Omental fat pad (tissue), 4 donors: ENCODE measurements around the gene PTPRC. TPM values are rescaled to one million over a fixed set of nuclear protein-coding genes. Genes with fewer than 3 reads are reported as not detected.

Experiments used
- ATAC-seq: fragments of 150-250 bp; one replicate; pipeline ENCODE4 v1.9.1; 2016; ENCODE audit warnings: mild to moderate bottlenecking, moderate library complexity; ENCODE audit not compliant: low FRiP score
- DNase-seq: peaks from one replicate; pipeline ENCODE4 v3.0.0-alpha.2; 2019; ENCODE audit warnings: low spot score
- total RNA-seq, 4 donors: library from RNA; depleted of rRNA; stranded (reverse); fragments of >200 nt; gene quantifications; one replicate each; pipeline ENCODE4 v1.1.0, GENCODE V29; 2016
- TF ChIP-seq, protein P1 (sequence below), 3 donors: fragments of 450-650 bp; IDR thresholded peaks; one replicate each; pipeline ENCODE4 v1.5.1; 2016 to 2017; ENCODE audit warnings: antibody characterized with exemption in 3 of 3, mild to moderate bottlenecking in 3 of 3, moderate library complexity in 2 of 3

The PTPRC gene
- total RNA-seq, 4 donors from 2014 or later = 36.5 to 127 (median 67.1) TPM

DNA sequence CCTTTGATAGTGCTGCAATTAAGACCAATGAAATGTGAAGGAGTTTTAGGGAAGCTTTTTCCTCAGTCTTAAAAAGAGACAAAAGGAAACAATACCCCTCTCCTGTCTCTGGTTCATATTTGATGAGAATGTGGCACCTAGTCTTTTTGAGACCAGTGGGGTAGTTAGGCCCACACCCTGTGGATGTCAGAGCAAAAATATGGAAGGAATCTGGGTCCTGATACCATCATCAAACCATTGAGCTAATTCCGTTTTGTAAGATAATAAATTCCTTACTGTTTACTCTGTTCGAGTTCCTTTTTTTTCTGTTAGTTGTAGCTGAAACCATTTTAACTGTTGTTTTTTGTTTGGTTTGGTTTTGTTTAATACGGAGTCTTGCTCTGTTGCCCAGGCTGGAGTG lies 33.3 kb downstream of the PTPRC start:
- TF ChIP-seq, protein P1, sequence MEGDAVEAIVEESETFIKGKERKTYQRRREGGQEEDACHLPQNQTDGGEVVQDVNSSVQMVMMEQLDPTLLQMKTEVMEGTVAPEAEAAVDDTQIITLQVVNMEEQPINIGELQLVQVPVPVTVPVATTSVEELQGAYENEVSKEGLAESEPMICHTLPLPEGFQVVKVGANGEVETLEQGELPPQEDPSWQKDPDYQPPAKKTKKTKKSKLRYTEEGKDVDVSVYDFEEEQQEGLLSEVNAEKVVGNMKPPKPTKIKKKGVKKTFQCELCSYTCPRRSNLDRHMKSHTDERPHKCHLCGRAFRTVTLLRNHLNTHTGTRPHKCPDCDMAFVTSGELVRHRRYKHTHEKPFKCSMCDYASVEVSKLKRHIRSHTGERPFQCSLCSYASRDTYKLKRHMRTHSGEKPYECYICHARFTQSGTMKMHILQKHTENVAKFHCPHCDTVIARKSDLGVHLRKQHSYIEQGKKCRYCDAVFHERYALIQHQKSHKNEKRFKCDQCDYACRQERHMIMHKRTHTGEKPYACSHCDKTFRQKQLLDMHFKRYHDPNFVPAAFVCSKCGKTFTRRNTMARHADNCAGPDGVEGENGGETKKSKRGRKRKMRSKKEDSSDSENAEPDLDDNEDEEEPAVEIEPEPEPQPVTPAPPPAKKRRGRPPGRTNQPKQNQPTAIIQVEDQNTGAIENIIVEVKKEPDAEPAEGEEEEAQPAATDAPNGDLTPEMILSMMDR (IDR thresholded peaks at IDR 0.05) = no peak
- no peak for DNase-seq
- no peak for ATAC-seq

DNA sequence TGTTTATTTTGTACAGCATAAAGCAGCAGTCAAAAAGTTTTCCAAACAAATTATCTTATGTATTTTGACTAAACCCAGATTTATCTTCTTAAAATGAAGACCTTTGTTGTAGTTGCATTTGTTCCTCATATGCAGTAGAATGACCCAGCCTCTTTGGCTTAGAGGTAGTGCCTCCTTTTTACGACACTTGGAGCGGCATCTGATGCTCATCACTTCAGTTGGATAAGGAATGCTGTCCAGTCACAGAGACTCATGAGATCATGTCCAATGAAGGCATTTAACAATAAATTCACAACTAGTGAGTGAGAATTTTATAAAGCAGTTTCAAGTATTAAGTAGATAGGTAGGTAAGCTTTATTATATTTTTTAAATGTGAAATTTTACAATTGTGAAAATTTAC lies 35.2 kb downstream of the PTPRC start:
- TF ChIP-seq, protein P1 (IDR thresholded peaks at IDR 0.05) = no peak
- DNase-seq = no peak
- no peak for ATAC-seq

DNA sequence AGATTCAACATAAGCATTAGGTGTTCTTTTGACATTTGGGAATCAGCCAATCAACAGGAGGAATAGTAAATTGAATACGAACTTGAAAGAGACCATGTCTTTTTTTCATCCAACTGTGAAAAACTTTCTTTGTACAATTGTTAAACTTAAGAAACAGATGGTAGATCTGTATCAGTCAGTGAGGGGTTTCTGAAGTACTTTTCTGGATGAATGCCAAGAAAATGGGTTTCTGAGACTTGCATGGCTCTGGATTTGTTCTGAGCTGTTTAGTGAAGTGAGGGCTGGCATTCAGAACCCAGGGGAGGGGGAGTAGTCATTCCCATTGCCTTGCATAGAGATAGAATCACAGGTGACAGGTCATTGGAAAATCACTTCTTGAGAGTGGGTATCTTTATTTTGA lies 37.4 kb downstream of the PTPRC start:
- DNase-seq (no peak), ATAC-seq (no peak)
- TF ChIP-seq, protein P1 (IDR thresholded peaks at IDR 0.05) = no peak

DNA sequence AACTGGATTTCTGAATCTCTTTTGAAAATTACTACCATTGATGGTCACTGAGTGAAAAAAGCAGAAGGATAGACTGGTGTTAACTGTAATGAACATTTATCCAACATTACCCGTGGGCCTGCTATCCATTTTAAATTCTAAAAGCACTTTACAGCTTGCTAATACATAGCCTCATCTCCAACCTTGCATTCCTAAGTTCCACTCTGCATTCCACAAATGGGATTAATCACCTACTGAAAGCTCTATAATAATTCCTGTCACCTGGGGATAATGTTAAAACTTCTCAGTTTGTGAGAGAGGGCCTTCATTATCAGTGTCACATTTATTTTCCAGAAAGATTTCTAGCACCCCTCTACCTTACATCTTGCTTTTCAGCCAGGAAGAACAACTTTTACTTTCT lies 38.2 kb downstream of the PTPRC start:
- ATAC-seq (no peak), DNase-seq (no peak)
- TF ChIP-seq, protein P1 (IDR thresholded peaks at IDR 0.05) = no peak

DNA sequence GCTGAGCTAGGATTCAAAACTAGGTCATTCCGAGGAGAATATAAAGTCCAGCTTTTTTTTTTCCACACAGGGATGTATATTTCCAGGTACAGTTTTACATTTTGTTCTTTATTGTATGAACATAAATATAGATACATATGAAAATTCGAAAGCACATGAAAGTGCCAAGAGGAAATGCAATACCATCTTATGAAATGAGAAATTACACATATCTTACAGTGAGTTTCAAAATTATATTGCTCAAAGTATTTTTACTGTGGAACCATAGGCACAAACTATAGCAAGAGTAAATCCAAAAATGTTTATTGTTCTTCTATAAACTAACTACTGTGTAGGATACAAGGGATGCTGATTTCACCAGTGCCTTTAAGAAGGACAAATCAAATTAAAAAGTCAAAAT lies 39.0 kb downstream of the PTPRC start:
- TF ChIP-seq, protein P1 (IDR thresholded peaks at IDR 0.05) = no peak
- ATAC-seq (no peak), DNase-seq (no peak)

DNA sequence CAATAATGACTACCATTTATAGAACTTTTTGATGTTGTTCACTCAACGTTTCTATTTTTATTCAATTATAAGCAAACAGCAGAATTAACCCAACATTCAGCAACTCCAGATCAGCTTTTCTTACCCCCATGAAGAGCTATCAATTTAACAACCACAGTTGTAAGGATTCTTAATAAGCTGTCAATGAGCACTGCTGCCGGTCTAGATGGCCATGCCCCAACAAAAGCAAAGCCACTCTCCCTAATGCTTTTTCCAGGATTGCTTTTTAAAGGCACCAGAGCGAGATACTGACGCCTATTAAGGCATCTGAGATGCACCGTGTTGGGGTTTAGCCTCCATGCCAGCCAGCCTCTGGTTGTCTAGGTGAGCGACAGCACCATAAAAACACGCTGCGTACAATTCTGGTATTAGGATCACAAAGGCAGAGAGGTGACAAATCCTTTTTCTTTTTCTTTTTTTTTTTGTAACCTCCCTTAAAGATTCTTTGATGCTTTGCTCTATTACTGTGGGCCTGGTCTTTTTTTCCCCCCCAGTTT lies 39.5 kb downstream of the PTPRC start:
- ATAC-seq = no peak
- TF ChIP-seq, protein P1 (IDR thresholded peaks at IDR 0.05) = no peak
- no peak for DNase-seq

DNA sequence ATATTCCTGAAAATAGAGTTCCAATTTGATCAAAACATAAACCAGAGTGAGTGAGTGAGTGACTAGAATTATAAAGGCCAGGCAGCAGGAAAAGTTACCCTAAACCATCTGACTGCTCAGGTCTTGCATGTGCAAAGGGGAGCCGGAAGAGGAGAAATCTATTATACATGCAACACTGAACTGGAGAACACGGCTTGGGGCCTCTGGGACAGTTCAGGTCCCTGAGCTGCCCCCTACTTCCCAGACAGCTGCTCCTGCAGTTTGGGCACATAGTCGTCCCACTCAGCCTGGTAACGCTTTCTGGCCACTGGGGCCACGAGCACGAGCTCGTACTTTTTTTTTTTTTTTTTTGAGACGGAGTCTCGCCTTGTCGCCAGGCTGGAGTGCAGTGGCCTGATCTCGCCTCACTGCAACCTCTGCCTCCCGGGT lies 40.1 kb downstream of the PTPRC start:
- TF ChIP-seq, protein P1 (IDR thresholded peaks at IDR 0.05) = no peak
- DNase-seq (no peak), ATAC-seq (no peak)
